Amniotic stem cell (primary cell): ENCODE measurements around the gene IL15.
"Not testable (repeated sequence)": the region's sequence is repeated elsewhere in the genome, so short reads cannot be mapped to it uniquely, and the experiment has no call there.

Source experiments
- DNase-seq: peaks from one replicate; lab custom pipeline; 2025; lab: John Stamatoyannopoulos, UW

The IL15 gene

GRCh38 chr4:141636082-141636770 is at the start of gene IL15:
IL15 (plus strand) TSS chr4:141636583; CDS start chr4:141719465, 82,882 bp downstream.
- DNase-seq, result no peak

GRCh38 chr4:141587897-141588296 is 48.5 kb upstream of the IL15 start:
- no peak for DNase-seq

GRCh38 chr4:141595531-141595930 is 40.9 kb upstream of the IL15 start:
- DNase-seq, result no peak

GRCh38 chr4:141599853-141600252 is 36.5 kb upstream of the IL15 start:
- no peak for DNase-seq

- not testable (repeated sequence) for DNase-seq
These were observed 31.7 kb upstream of the IL15 start for GRCh38 chr4:141604683-141605082.

- DNase-seq, result no peak
These were observed 30.9 kb upstream of the IL15 start for GRCh38 chr4:141605425-141605856.

GRCh38 chr4:141609243-141609642 is 27.1 kb upstream of the IL15 start:
- no peak for DNase-seq

- no peak for DNase-seq
These were observed 26.0 kb upstream of the IL15 start for GRCh38 chr4:141610365-141610764.

GRCh38 chr4:141614878-141615586 is 21.4 kb upstream of the IL15 start:
- DNase-seq, result no peak

- not testable (repeated sequence) for DNase-seq
These were observed 20.8 kb upstream of the IL15 start for GRCh38 chr4:141615587-141615918.

GRCh38 chr4:141620715-141621114 is 15.7 kb upstream of the IL15 start:
- DNase-seq, result no peak

- DNase-seq, result no peak
These were observed 11.4 kb upstream of the IL15 start for GRCh38 chr4:141625023-141625422.

GRCh38 chr4:141630854-141631253 is 5.5 kb upstream of the IL15 start:
- no peak for DNase-seq

GRCh38 chr4:141635736-141636081 is 674 bp upstream of the IL15 start:
- DNase-seq, result no peak

GRCh38 chr4:141636771-141637460 is 533 bp downstream of the IL15 start:
- no peak for DNase-seq

- DNase-seq, result no peak
These were observed 1.2 kb downstream of the IL15 start for GRCh38 chr4:141637565-141637964.

GRCh38 chr4:141638230-141638629 is 1.8 kb downstream of the IL15 start:
- DNase-seq, result no peak

GRCh38 chr4:141640696-141641095 is 4.3 kb downstream of the IL15 start:
- no peak for DNase-seq

GRCh38 chr4:141642063-141642462 is 5.7 kb downstream of the IL15 start:
- no peak for DNase-seq

GRCh38 chr4:141642711-141643110 is 6.3 kb downstream of the IL15 start:
- DNase-seq, result no peak

- no peak for DNase-seq
These were observed 7.2 kb downstream of the IL15 start for GRCh38 chr4:141643557-141643956.

- DNase-seq, result peak; percentile 45
These were observed 9.4 kb downstream of the IL15 start for GRCh38 chr4:141645611-141646340.

GRCh38 chr4:141646969-141647368 is 10.6 kb downstream of the IL15 start:
- DNase-seq, result no peak
